HEK293 (cell line): ENCODE data around the gene OR2AE1.

Experiments
- CTCF ChIA-PET: fragments of 350-600 bp; formaldehyde crosslinking; extraction: SDS; loops from one replicate; lab custom pipeline; 2021; ENCODE audit warnings: antibody characterized with exemption; lab: Yijun Ruan, JAX
- POLR2A ChIA-PET: fragments of 300-600 bp; formaldehyde crosslinking; extraction: SDS; loops from one replicate; lab custom pipeline; 2020; ENCODE audit warnings: antibody characterized with exemption, inconsistent platforms; lab: Yijun Ruan, JAX
- H3K27ac ChIP-seq: fragments of 200-500 bp; sonication (Bioruptor generic); 2 replicates; pipeline ENCODE4 v1.5.1; 2014; ENCODE audit warnings: low read depth, low read length, control low read depth, inconsistent platforms; ENCODE audit errors: extremely low read depth
- H3K36me3 ChIP-seq, 2 experiments: fragments of 200-500 bp in 1 of 2; sonication (Bioruptor generic) in 1 of 2; 1 replicate in 1 of 2; 2 replicates in 1 of 2; pipeline ENCODE4 v1.5.1; 2014 to 2017; ENCODE audit warnings: inconsistent platforms in 2 of 2, low read length in 2 of 2; ENCODE audit not compliant: control insufficient read depth in 2 of 2, insufficient read depth in 1 of 2
- H3K4me1 ChIP-seq: fragments of 200-500 bp; sonication (Bioruptor generic); 2 replicates; pipeline ENCODE4 v1.5.1; 2014; ENCODE audit warnings: mild to moderate bottlenecking, low read length, inconsistent platforms; ENCODE audit not compliant: control insufficient read depth, insufficient read depth
- H3K4me3 ChIP-seq: 2 replicates; pipeline ENCODE4 v1.5.1; 2011; ENCODE audit warnings: low read depth, mild to moderate bottlenecking, control low read depth, low read length, moderate library complexity
- H3K9me3 ChIP-seq: fragments of 200-500 bp; sonication (Bioruptor generic); 2 replicates; pipeline ENCODE4 v1.5.1; 2014; ENCODE audit warnings: low read depth, low read length, inconsistent platforms; ENCODE audit not compliant: control insufficient read depth, insufficient read depth
- BCL11A ChIP-seq: fragments of 450-650 bp; formaldehyde crosslinking; IDR thresholded peaks from 2 replicates; pipeline ENCODE4 v1.5.1; 2016; ENCODE audit warnings: low read depth, missing biosample characterization, missing genetic modification characterization
- FEZF1 ChIP-seq: fragments of 450-650 bp; formaldehyde crosslinking; IDR thresholded peaks from 2 replicates; pipeline ENCODE4 v1.5.1; 2016; ENCODE audit warnings: missing biosample characterization, missing genetic modification characterization
- IKZF3 ChIP-seq: fragments of 450-650 bp; IDR thresholded peaks from 2 replicates; pipeline ENCODE4 v1.5.0; 2018; ENCODE audit warnings: missing biosample characterization, mild to moderate bottlenecking, missing genetic modification characterization, moderate library complexity
- KLF9 ChIP-seq: fragments of 450-650 bp; formaldehyde crosslinking; IDR thresholded peaks from 2 replicates; pipeline ENCODE4 v1.5.1; 2016; ENCODE audit warnings: missing biosample characterization, missing genetic modification characterization, low read depth
- ZIC2 ChIP-seq: fragments of 450-650 bp; formaldehyde crosslinking; IDR thresholded peaks from 2 replicates; pipeline ENCODE4 v1.5.1; 2016; ENCODE audit warnings: missing biosample characterization, missing genetic modification characterization
- ZNF175 ChIP-seq: fragments of 450-650 bp; formaldehyde crosslinking; IDR thresholded peaks from 2 replicates; pipeline ENCODE4 v1.5.1; 2016; ENCODE audit warnings: missing biosample characterization, missing genetic modification characterization
- ZNF211 ChIP-seq: fragments of 450-650 bp; formaldehyde crosslinking; IDR thresholded peaks from 2 replicates; pipeline ENCODE4 v1.5.1; 2016; ENCODE audit warnings: low read depth, missing biosample characterization, missing genetic modification characterization
- ZNF366 ChIP-seq: fragments of 450-650 bp; formaldehyde crosslinking; conservative IDR thresholded peaks from 2 replicates; pipeline ENCODE4 v1.5.1; 2016; ENCODE audit warnings: missing biosample characterization, missing genetic modification characterization
- ZNF394 ChIP-seq: fragments of 450-650 bp; formaldehyde crosslinking; IDR thresholded peaks from 2 replicates; pipeline ENCODE4 v1.5.1; 2016; ENCODE audit warnings: missing biosample characterization, missing genetic modification characterization, mild to moderate bottlenecking, moderate library complexity, borderline replicate concordance
- ZNF501 ChIP-seq: fragments of 450-650 bp; formaldehyde crosslinking; IDR thresholded peaks from 2 replicates; pipeline ENCODE4 v1.5.1; 2016; ENCODE audit warnings: missing biosample characterization, missing genetic modification characterization
- ZNF521 ChIP-seq: fragments of 450-650 bp; formaldehyde crosslinking; IDR thresholded peaks from 2 replicates; pipeline ENCODE4 v1.5.1; 2017; ENCODE audit warnings: missing biosample characterization, mild to moderate bottlenecking, missing genetic modification characterization
- ZNF555 ChIP-seq: fragments of 450-650 bp; formaldehyde crosslinking; conservative IDR thresholded peaks from 2 replicates; pipeline ENCODE4 v1.5.1; 2017; ENCODE audit warnings: missing biosample characterization, mild to moderate bottlenecking, missing genetic modification characterization, inconsistent platforms
- ZNF621 ChIP-seq: fragments of 450-650 bp; formaldehyde crosslinking; IDR thresholded peaks from 2 replicates; pipeline ENCODE4 v1.5.1; 2017; ENCODE audit warnings: missing biosample characterization, missing genetic modification characterization
- ZNF626 ChIP-seq: fragments of 450-650 bp; sonication (Bioruptor Pico); formaldehyde crosslinking; IDR thresholded peaks from 2 replicates; pipeline ENCODE4 v1.5.1; 2018; ENCODE audit warnings: missing biosample characterization, missing genetic modification characterization, inconsistent platforms
- ZNF658 ChIP-seq: fragments of 450-650 bp; formaldehyde crosslinking; IDR thresholded peaks from 2 replicates; pipeline ENCODE4; 2016; ENCODE audit warnings: missing biosample characterization, missing genetic modification characterization
- ZNF843 ChIP-seq: fragments of 450-650 bp; formaldehyde crosslinking; IDR thresholded peaks from 2 replicates; pipeline ENCODE4 v1.5.1; 2016; ENCODE audit warnings: missing biosample characterization, missing genetic modification characterization
- TF ChIP-seq, protein P1 (sequence below): fragments of 450-650 bp; formaldehyde crosslinking; conservative IDR thresholded peaks from 2 replicates; pipeline ENCODE4 v1.5.1; 2016; ENCODE audit warnings: low read depth, missing biosample characterization, missing genetic modification characterization
- TF ChIP-seq, protein P2 (sequence below): fragments of 450-650 bp; formaldehyde crosslinking; IDR thresholded peaks from 2 replicates; pipeline ENCODE4 v1.5.1; 2016; ENCODE audit warnings: missing biosample characterization, missing genetic modification characterization
- TF ChIP-seq, protein P3 (sequence below): fragments of 450-650 bp; formaldehyde crosslinking; IDR thresholded peaks from 2 replicates; pipeline ENCODE4 v1.5.1; 2016; ENCODE audit warnings: missing biosample characterization, missing genetic modification characterization
- TF ChIP-seq, protein P4 (sequence below): fragments of 450-650 bp; formaldehyde crosslinking; IDR thresholded peaks from 2 replicates; pipeline ENCODE4 v1.5.1; 2017; ENCODE audit warnings: missing biosample characterization, mild to moderate bottlenecking, missing genetic modification characterization, moderate library complexity
- TF ChIP-seq, protein P5 (sequence below): fragments of 450-650 bp; formaldehyde crosslinking; IDR thresholded peaks from 2 replicates; pipeline ENCODE4 v1.5.1; 2017; ENCODE audit warnings: missing biosample characterization, missing genetic modification characterization
- TF ChIP-seq, protein P6 (sequence below): fragments of 450-650 bp; formaldehyde crosslinking; IDR thresholded peaks from 2 replicates; pipeline ENCODE4 v1.5.1; 2016; ENCODE audit warnings: missing biosample characterization, missing genetic modification characterization

The OR2AE1 gene

DNA sequence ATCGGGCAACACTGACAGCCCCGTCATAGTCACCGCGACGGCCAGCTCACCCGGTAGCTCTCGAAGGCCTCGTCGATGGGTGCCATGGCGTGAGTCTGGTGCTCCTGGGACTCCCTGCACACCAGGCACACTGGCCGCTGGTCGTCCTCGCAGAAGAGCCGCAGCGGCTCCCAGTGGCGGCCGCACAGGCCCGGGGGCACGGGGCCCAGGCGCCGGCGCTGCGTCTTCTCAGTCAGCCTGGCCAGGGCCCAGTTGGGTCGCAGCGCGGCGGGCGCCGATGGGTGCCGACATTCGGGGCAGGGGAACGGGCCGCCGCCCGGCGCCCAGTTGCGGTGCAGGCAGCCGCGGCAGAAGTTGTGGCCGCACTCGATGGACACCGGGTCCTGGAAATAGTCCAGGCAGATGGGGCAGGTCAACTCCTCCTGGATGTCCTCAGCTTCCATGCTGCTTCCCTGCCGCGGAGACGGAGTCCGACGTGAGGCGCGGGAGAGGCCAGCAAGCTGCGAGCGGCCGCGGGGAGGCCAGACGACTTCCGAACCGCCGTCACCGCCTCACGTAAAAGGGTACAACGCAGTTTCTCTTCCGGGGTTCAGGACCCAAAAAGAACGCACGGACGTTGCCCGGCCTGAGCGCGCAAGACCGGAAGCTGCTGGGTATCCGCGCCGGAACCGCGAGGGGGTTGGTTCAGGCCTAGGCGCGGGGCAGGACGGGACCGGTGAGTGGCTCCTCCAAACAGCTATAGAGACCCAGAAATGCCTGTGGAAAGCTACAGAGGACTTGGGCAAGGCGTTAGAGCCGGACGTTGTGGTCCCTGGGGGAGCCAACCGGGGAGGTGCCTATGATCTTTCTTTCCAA, 42.4 kb upstream of the OR2AE1 start, which contains the start of gene TRIM4:
Gene TRIM4, minus strand, starts transcription at position 572 of the 855 bp plus-strand sequence. Its CDS starts 129 bp downstream, at position 443.
- CTCF ChIA-PET, result interaction anchor here (0.6 to 2.3 kb wide), 13 partner anchors 8 to 1486 kb away, joined by 3 to 6 read pairs (median 4); no protein-coding TSS in a partner anchor
- H3K4me3 ChIP-seq, result peak within 1 kb of the TSS; percentile 79
- TF ChIP-seq, protein P1, sequence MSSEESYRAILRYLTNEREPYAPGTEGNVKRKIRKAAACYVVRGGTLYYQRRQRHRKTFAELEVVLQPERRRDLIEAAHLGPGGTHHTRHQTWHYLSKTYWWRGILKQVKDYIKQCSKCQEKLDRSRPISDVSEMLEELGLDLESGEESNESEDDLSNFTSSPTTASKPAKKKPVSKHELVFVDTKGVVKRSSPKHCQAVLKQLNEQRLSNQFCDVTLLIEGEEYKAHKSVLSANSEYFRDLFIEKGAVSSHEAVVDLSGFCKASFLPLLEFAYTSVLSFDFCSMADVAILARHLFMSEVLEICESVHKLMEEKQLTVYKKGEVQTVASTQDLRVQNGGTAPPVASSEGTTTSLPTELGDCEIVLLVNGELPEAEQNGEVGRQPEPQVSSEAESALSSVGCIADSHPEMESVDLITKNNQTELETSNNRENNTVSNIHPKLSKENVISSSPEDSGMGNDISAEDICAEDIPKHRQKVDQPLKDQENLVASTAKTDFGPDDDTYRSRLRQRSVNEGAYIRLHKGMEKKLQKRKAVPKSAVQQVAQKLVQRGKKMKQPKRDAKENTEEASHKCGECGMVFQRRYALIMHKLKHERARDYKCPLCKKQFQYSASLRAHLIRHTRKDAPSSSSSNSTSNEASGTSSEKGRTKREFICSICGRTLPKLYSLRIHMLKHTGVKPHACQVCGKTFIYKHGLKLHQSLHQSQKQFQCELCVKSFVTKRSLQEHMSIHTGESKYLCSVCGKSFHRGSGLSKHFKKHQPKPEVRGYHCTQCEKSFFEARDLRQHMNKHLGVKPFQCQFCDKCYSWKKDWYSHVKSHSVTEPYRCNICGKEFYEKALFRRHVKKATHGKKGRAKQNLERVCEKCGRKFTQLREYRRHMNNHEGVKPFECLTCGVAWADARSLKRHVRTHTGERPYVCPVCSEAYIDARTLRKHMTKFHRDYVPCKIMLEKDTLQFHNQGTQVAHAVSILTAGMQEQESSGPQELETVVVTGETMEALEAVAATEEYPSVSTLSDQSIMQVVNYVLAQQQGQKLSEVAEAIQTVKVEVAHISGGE (tag by site-specific recombination), result peak; percentile 98
- no peak for TF ChIP-seq IKZF3 (tag by site-specific recombination)
- TF ChIP-seq ZNF175 (tag by site-specific recombination), result no peak
- TF ChIP-seq FEZF1, result no peak
- peak; percentile 48; the same call in 1 of the 2 replicates for TF ChIP-seq ZNF843 (tag by site-specific recombination)
- TF ChIP-seq ZNF626 (tag by site-specific recombination), result no peak
- TF ChIP-seq ZIC2, result 0 out of 2 replicates have a peak, but pooled peaks have one; percentile 29
- TF ChIP-seq, protein P2, sequence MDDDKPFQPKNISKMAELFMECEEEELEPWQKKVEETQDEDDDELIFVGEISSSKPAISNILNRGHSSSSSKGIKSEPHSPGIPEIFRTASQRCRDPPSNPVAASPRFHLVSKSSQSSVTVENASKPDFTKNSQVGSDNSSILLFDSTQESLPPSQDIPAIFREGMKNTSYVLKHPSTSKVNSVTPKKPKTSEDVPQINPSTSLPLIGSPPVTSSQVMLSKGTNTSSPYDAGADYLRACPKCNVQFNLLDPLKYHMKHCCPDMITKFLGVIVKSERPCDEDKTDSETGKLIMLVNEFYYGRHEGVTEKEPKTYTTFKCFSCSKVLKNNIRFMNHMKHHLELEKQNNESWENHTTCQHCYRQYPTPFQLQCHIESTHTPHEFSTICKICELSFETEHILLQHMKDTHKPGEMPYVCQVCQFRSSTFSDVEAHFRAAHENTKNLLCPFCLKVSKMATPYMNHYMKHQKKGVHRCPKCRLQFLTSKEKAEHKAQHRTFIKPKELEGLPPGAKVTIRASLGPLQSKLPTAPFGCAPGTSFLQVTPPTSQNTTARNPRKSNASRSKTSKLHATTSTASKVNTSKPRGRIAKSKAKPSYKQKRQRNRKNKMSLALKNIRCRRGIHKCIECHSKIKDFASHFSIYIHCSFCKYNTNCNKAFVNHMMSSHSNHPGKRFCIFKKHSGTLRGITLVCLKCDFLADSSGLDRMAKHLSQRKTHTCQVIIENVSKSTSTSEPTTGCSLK (tag by site-specific recombination), result no peak
- TF ChIP-seq, protein P3, sequence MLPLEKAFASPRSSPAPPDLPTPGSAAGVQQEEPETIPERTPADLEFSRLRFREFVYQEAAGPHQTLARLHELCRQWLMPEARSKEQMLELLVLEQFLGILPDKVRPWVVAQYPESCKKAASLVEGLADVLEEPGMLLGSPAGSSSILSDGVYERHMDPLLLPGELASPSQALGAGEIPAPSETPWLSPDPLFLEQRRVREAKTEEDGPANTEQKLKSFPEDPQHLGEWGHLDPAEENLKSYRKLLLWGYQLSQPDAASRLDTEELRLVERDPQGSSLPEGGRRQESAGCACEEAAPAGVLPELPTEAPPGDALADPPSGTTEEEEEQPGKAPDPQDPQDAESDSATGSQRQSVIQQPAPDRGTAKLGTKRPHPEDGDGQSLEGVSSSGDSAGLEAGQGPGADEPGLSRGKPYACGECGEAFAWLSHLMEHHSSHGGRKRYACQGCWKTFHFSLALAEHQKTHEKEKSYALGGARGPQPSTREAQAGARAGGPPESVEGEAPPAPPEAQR (tag by site-specific recombination), result no peak
- no peak for TF ChIP-seq ZNF211
- TF ChIP-seq, protein P4, sequence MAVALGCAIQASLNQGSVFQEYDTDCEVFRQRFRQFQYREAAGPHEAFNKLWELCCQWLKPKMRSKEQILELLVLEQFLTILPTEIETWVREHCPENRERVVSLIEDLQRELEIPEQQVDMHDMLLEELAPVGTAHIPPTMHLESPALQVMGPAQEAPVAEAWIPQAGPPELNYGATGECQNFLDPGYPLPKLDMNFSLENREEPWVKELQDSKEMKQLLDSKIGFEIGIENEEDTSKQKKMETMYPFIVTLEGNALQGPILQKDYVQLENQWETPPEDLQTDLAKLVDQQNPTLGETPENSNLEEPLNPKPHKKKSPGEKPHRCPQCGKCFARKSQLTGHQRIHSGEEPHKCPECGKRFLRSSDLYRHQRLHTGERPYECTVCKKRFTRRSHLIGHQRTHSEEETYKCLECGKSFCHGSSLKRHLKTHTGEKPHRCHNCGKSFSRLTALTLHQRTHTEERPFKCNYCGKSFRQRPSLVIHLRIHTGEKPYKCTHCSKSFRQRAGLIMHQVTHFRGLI, result no peak
- TF ChIP-seq ZNF658 (tag by site-specific recombination), result no peak
- no peak for TF ChIP-seq ZNF521 (tag by site-specific recombination)
- TF ChIP-seq BCL11A (tag by site-specific recombination), result no peak
- TF ChIP-seq ZNF621 (tag by site-specific recombination), result no peak
- TF ChIP-seq, protein P5, sequence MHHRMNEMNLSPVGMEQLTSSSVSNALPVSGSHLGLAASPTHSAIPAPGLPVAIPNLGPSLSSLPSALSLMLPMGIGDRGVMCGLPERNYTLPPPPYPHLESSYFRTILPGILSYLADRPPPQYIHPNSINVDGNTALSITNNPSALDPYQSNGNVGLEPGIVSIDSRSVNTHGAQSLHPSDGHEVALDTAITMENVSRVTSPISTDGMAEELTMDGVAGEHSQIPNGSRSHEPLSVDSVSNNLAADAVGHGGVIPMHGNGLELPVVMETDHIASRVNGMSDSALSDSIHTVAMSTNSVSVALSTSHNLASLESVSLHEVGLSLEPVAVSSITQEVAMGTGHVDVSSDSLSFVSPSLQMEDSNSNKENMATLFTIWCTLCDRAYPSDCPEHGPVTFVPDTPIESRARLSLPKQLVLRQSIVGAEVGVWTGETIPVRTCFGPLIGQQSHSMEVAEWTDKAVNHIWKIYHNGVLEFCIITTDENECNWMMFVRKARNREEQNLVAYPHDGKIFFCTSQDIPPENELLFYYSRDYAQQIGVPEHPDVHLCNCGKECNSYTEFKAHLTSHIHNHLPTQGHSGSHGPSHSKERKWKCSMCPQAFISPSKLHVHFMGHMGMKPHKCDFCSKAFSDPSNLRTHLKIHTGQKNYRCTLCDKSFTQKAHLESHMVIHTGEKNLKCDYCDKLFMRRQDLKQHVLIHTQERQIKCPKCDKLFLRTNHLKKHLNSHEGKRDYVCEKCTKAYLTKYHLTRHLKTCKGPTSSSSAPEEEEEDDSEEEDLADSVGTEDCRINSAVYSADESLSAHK (tag by site-specific recombination), result no peak
- TF ChIP-seq, protein P6, sequence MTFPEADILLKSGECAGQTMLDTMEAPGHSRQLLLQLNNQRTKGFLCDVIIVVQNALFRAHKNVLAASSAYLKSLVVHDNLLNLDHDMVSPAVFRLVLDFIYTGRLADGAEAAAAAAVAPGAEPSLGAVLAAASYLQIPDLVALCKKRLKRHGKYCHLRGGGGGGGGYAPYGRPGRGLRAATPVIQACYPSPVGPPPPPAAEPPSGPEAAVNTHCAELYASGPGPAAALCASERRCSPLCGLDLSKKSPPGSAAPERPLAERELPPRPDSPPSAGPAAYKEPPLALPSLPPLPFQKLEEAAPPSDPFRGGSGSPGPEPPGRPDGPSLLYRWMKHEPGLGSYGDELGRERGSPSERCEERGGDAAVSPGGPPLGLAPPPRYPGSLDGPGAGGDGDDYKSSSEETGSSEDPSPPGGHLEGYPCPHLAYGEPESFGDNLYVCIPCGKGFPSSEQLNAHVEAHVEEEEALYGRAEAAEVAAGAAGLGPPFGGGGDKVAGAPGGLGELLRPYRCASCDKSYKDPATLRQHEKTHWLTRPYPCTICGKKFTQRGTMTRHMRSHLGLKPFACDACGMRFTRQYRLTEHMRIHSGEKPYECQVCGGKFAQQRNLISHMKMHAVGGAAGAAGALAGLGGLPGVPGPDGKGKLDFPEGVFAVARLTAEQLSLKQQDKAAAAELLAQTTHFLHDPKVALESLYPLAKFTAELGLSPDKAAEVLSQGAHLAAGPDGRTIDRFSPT (tag by site-specific recombination), result no peak
- TF ChIP-seq ZNF555 (tag by site-specific recombination), result no peak
- no peak for TF ChIP-seq ZNF366
- no peak for TF ChIP-seq ZNF394 (tag by site-specific recombination)
- TF ChIP-seq ZNF501 (tag by site-specific recombination), result peak; percentile 14; the same call in 1 of the 2 replicates
- TF ChIP-seq KLF9 (tag by site-specific recombination), result 0 out of 2 replicates have a peak, but pooled peaks have one; percentile 15

More for the DNA sequence above, 42.4 kb upstream of the OR2AE1 start, which contains the start of gene TRIM4:
- H3K27ac ChIP-seq, result peak within 1 kb of the TSS; percentile 79
- no peaks in the 10 kb centered on the region for H3K9me3 ChIP-seq
- H3K4me1 ChIP-seq, result 0 out of 2 replicates have a peak, but pooled peaks cover 2% of the 10 kb centered on the region
- peaks cover 5 to 17% of the 10 kb centered on the region in 2 experiments for H3K36me3 ChIP-seq
- POLR2A ChIA-PET, result interaction anchor here (0.5 to 2.9 kb wide), 13 partner anchors 9 to 419 kb away, joined by 3 to 12 read pairs (median 4); partner anchors contain the start of genes AP4M1, GJC3, MCM7 and ZKSCAN1
